Smooth muscle cell (in vitro differentiated cells): ENCODE measurements around the gene SRF. TPM values are rescaled to one million over a fixed set of nuclear protein-coding genes. Genes with fewer than 3 reads are reported as not detected.

Experiments used
- DNase-seq: peaks from one replicate; lab custom pipeline; 2025; ENCODE audit not compliant: unreplicated experiment; lab: John Stamatoyannopoulos, UW
- H2AFZ ChIP-seq: fragments of 200-600 bp; sonication (generic); 2 replicates; pipeline ENCODE4 v1.6.0; 2016; ENCODE audit warnings: antibody characterized with exemption, low read depth, mild to moderate bottlenecking
- H3F3A ChIP-seq: fragments of 200-600 bp; sonication (generic); 2 replicates; pipeline ENCODE4 v1.6.0; 2017; ENCODE audit warnings: antibody characterized with exemption, low read depth
- H3K27ac ChIP-seq: fragments of 200-600 bp; sonication (generic); 2 replicates; pipeline ENCODE4 v1.5.1; 2016; ENCODE audit warnings: low read depth, mild to moderate bottlenecking
- H3K27me3 ChIP-seq: fragments of 200-600 bp; sonication (generic); 2 replicates; pipeline ENCODE4 v1.6.1; 2016; ENCODE audit warnings: low read depth, mild to moderate bottlenecking
- H3K36me3 ChIP-seq: fragments of 200-600 bp; sonication (generic); 2 replicates; pipeline ENCODE4 v1.5.1; 2016; ENCODE audit warnings: low read depth
- H3K4me1 ChIP-seq: fragments of 200-600 bp; sonication (generic); 2 replicates; pipeline ENCODE4 v1.5.1; 2016; ENCODE audit warnings: low read depth
- H3K4me2 ChIP-seq: fragments of 200-600 bp; sonication (generic); 2 replicates; pipeline ENCODE4 v1.6.0; 2016; ENCODE audit warnings: mild to moderate bottlenecking
- H3K4me3 ChIP-seq: fragments of 200-600 bp; sonication (generic); 2 replicates; pipeline ENCODE4 v1.5.1; 2016; ENCODE audit warnings: mild to moderate bottlenecking
- H3K79me2 ChIP-seq: fragments of 200-600 bp; sonication (generic); 2 replicates; pipeline ENCODE4 v1.6.0; 2016; ENCODE audit warnings: low read depth, mild to moderate bottlenecking
- H3K9ac ChIP-seq: fragments of 200-600 bp; sonication (generic); 2 replicates; pipeline ENCODE4 v1.6.0; 2016; ENCODE audit warnings: low read depth
- H3K9me3 ChIP-seq: fragments of 200-600 bp; sonication (generic); replicated peaks from 2 replicates; pipeline ENCODE4 v1.5.1; 2016; ENCODE audit warnings: low read depth
- H4K20me1 ChIP-seq: fragments of 200-600 bp; sonication (generic); 2 replicates; pipeline ENCODE4 v1.6.0; 2016; ENCODE audit warnings: low read depth
- CTCF ChIP-seq: fragments of 200-600 bp; sonication (generic); IDR thresholded peaks from 2 replicates; pipeline ENCODE4 v1.5.1; 2017; ENCODE audit warnings: borderline replicate concordance, mild to moderate bottlenecking, antibody characterized with exemption; ENCODE audit not compliant: insufficient read depth, poor library complexity, severe bottlenecking
- WGBS: methylation state at CpG from one replicate; pipeline ENCODE4 v1.1.7; 2016; ENCODE audit warnings: low lambda C conversion rate; 5-methylcytosine and 5-hydroxymethylcytosine counted together
- polyA plus RNA-seq: library from polyadenylated mRNA; unstranded; fragments of >200 nt; fragmentation: Nextera tagmentation; extraction: Ambion mirVana; gene quantifications from 2 replicates; pipeline ENCODE4 v1.2.1, GENCODE V29; 2016
- total RNA-seq: library from RNA; depleted of rRNA; stranded (reverse); fragments of >200 nt; gene quantifications from 2 replicates; pipeline ENCODE4 v1.2.3, GENCODE V29; 2014

Gene SRF
- total and polyA plus RNA-seq, 2 experiments from 2014 or later, result 6.8 to 22.9 TPM

GRCh38 chr6:43226192-43226851, 55.3 kb downstream of the SRF start:
- Histone ChIP-seq H3K9ac (no peak overlapping the region), H3K4me3 (no peak overlapping the region), H3K79me2 (no peaks in the 10 kb centered on the region), H3K27me3 (peaks cover 2% of the 10 kb centered on the region), H3K27ac (no peak overlapping the region), H3K36me3 (no peaks in the 10 kb centered on the region), H3K4me2 (no peak overlapping the region), H3K4me1 (no peaks in the 10 kb centered on the region), H4K20me1 (no peaks in the 10 kb centered on the region), H3F3A (no peaks in the 10 kb centered on the region), H2AFZ (no peak overlapping the region), H3K9me3 (no peaks in the 10 kb centered on the region)
- no peak for DNase-seq
- WGBS, result 96% methylated on average over 11 of the region's 11 CpGs
- no peak for TF ChIP-seq CTCF

GRCh38 chr6:43228951-43229802, 58.1 kb downstream of the SRF start, which contains the start of gene DNPH1:
TSS of gene DNPH1 (minus strand) at chr6:43229481. CDS start at chr6:43229456, 25 bp downstream.
- WGBS, result 3% methylated on average over 57 of the region's 82 CpGs
- no peak within 1 kb of the TSS for H3K27ac ChIP-seq

GRCh38 chr6:43229803-43230620, 58.9 kb downstream of the SRF start:
- H3K4me1 ChIP-seq, result no peaks in the 10 kb centered on the region
- H3K4me3 ChIP-seq, result peak overlapping the region; percentile 73
- no peaks in the 10 kb centered on the region for H3F3A ChIP-seq
- no peaks in the 10 kb centered on the region for H4K20me1 ChIP-seq
- no peak overlapping the region for H2AFZ ChIP-seq
- peaks cover 13% of the 10 kb centered on the region for H3K27me3 ChIP-seq
- no peak overlapping the region for H3K9ac ChIP-seq
- TF ChIP-seq CTCF, result no peak
- H3K27ac ChIP-seq, result no peak overlapping the region
- DNase-seq, result no peak
- H3K9me3 ChIP-seq, result no peaks in the 10 kb centered on the region
- peak overlapping the region; percentile 93 for H3K4me2 ChIP-seq
- H3K79me2 ChIP-seq, result no peaks in the 10 kb centered on the region
- H3K36me3 ChIP-seq, result no peaks in the 10 kb centered on the region
- WGBS, result 86% methylated on average over 17 of the region's 17 CpGs

More at GRCh38 chr6:43228951-43229802, 58.1 kb downstream of the SRF start, which contains the start of gene DNPH1:
- Histone ChIP-seq H4K20me1 (no peaks in the 10 kb centered on the region), H3K79me2 (no peaks in the 10 kb centered on the region), H3F3A (no peaks in the 10 kb centered on the region), H3K36me3 (no peaks in the 10 kb centered on the region), H3K9ac (peak within 1 kb of the TSS; percentile 68), H3K4me2 (peak within 1 kb of the TSS; percentile 93), H2AFZ (no peak within 1 kb of the TSS), H3K9me3 (no peaks in the 10 kb centered on the region), H3K27me3 (peaks cover 13% of the 10 kb centered on the region), H3K4me3 (peak within 1 kb of the TSS; percentile 73), H3K4me1 (no peaks in the 10 kb centered on the region)
- DNase-seq, result peak; percentile 46
- peak; percentile 91 for TF ChIP-seq CTCF
